ENCODE results near the gene IGHMBP2.
A peak's percentile ranks its signal among the peaks of the same experiment; 100 is the strongest.
"Not testable (repeated sequence)": the region's sequence is repeated elsewhere in the genome, so short reads cannot be mapped to it uniquely, and the experiment has no call there.

IGHMBP2 gene

DNA sequence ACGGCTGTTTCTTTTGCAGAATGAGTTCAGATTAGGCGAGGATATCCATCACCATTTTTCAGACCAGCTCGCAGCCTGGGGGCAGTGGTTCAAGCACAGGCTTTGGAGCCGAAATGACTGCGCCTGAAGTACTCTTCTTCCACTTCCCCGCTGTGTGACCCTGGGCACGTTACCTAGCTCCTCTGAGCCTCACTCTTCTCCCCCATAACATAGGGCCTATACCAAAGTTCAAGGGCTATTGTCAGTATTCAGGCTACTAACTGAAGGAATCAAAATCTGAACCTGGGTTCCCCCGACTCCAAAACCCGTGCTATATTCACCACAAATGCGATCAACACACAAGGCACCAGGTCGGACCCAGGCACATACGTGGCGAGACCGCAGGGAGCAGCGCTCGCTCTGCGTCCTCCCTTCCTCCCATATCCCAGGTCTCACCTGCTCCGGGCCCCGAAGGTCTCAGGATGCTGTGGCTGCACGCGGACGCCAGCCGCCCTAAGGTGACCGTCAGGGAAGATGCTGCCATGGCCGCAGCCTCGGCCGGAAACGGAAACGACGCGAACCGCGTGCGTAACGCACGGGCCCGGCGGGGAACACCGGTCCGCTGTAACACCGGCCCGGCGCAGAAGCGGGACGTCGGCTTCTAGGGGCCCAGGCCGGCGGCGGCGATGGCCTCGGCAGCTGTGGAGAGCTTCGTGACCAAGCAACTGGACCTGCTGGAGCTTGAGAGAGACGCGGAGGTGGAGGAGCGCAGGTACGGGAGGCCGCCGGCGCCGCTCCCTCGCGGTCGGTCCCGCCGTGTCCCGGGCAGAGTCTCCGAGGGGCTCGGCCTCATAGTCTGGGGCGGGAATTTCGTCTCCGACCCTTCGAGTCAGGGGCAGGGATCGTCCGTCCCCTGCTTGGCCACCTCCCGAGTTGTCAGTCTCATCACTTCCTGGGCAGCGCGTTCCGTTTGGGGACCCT is at the start of gene IGHMBP2, which contains the start of gene MRPL21:
IGHMBP2 (plus strand) TSS at position 604 of the 960 bp plus-strand sequence; CDS start at position 666, 62 bp downstream.
MRPL21 (minus strand) TSS at position 545 of the 960 bp plus-strand sequence; CDS start at position 523, 22 bp downstream.
- peak; percentile 80 for DNase-seq

DNA sequence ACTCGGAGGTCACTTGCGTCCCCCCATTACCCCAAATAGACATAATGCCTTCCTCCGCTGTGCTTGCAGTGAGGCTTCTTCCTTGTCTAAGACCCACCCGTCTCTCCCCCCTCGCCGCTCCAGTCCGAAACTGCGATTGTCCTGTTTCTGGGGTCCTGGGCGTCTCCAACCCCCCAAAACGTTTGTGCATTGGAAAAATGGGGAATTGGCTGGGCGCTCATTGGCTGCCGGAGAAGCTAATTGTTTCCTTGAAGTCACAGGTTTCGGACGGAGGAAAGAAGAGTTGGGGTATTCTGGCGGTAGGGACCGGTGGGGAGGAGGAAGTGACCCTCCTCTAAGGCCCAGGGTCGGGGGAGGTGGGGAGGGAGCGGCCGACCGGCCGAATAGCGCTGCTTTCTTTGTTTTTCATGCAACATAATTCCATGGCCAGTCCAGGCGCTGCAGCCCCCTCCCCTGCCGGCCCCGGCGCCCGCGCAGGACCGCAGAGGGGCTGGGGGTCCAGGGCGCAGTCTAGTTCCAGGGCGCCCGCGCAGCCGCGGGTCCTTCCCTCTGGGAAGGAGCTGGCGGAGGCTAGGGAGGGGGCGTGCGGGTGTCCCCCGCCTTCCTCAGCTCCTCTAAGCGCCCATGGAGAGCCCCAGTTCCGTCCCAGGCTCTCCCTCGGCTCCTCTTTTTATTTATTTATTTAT is 49.3 kb upstream of the IGHMBP2 start:
- no peak for DNase-seq

GRCh38 chr11:68855205-68855981 is 48.3 kb upstream of the IGHMBP2 start:
- DNase-seq: no peak

- not testable (repeated sequence) for DNase-seq
These were observed 47.2 kb upstream of the IGHMBP2 start for GRCh38 chr11:68856425-68857030.

GRCh38 chr11:68857037-68857586 is 46.6 kb upstream of the IGHMBP2 start:
- DNase-seq: no peak

DNA sequence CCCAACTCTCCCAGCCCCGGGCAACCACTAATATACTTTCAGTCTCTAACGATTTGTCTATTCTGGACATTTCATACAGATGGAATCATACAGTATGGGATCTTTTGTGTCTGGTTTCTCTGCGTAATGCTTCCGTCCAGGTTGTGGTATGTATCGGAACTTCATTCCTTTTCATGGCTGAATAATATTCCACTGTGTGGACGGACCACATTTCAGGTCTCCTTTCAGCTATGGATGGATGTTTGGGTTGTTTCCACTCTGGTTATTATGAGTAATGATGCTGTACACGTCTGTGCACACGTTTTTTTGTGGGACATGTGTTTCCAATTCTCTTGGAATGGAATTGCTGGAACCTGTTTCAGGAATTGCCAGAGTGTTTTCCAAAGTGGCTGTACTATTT is 44.6 kb upstream of the IGHMBP2 start:
- DNase-seq: no peak

DNA sequence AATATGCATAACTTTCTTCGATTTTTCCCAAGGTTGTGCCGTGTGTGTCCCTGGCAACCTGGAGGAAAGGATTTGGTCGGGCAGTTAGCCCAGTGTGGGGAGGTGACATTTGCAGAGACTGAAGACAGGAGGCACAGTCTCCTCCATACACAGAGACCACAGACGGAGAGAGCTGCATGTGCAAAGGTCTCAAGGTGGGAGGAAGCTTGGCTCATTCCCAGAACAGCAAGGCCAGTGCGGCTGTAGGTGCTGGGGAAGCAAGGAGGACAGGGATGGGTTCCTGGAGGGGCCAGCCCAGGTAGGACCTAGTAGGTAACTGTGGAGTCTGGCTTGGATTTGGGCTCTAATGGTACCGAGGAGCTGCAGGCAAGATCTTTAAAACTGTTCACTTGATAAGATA is 41.3 kb upstream of the IGHMBP2 start:
- no peak for DNase-seq

- DNase-seq: no peak
These were observed 40.0 kb upstream of the IGHMBP2 start for GRCh38 chr11:68863553-68864265.

DNA sequence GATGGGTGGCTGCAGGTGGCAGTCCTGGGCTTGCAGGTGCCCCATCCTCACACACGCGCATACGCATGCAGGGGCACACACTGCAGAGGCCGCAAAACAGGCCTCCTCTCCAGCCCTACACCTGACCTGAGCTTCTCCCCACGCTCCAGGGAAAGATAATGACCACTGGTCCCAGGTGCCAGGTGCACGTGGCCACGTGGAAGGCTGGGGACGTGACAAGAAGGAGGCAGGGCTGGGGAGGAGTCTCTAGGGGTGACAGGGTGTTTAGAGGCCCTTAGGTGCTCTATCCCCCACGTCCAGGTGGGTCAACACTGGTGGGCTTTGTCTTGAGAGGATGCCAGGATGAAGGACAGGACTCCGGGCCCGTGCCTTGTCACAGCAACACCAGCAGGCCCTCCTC is 38.5 kb upstream of the IGHMBP2 start:
- DNase-seq: no peak

GRCh38 chr11:68867066-68867465 is 36.6 kb upstream of the IGHMBP2 start:
- no peak for DNase-seq

DNA sequence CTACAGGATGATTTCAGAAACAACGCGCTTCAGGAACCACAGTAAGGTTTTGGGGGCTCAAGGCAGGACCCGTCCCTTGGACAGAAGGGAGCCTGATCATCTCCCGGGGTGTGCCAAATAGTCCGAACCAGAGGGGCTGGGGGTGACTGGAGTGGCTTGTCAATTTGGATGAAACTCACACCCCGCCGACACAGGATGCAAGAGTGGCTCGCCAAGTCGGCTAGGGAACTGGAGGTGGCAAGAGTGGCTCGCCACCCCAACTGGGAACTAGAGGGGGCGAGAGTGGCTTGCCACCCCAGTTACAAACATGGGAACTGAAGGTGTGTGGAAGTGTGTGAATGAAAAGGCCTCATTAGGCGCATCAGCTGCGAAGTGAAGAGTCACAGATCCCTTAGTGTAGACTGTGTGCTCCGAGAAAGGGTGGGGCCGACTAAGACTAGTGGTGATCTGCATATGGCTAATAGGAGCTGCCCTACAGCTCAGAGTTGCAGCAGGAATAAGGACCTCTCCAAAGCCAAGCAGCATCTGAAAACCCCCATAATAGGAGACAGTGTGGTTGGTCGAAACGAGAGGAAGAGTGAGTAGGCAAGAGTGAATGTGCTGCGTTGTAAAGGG is 35.4 kb upstream of the IGHMBP2 start:
- no peak for DNase-seq

- DNase-seq: no peak
These were observed 33.2 kb upstream of the IGHMBP2 start for GRCh38 chr11:68870470-68870869.

GRCh38 chr11:68872216-68873003 is 31.3 kb upstream of the IGHMBP2 start:
- DNase-seq: no peak

GRCh38 chr11:68878022-68878421 is 25.7 kb upstream of the IGHMBP2 start:
- DNase-seq: no peak

- no peak for DNase-seq
These were observed 22.8 kb upstream of the IGHMBP2 start for GRCh38 chr11:68880851-68881250.

- no peak for DNase-seq
These were observed 22.4 kb upstream of the IGHMBP2 start for GRCh38 chr11:68881320-68881719.

DNA sequence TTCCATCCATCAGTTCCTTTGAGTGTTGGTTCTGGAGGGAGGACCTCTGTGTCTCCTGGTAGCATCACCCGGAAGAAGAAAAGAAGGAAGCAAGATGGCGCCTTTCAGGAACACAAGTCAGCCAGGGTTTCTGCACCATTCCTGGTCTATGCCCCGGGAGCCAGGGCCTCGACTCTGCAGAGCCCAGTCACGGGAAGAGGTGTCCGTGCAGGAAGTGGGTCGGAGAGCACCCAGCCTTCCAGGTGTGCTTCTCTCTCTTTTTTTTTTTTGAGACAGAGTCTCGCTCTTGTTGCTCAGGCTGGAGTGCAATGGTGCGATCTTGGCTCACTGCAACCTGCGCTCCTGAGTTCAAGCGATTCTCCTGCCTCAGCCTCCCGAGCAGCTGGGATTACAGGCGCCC is 21.3 kb upstream of the IGHMBP2 start:
- DNase-seq: no peak

DNA sequence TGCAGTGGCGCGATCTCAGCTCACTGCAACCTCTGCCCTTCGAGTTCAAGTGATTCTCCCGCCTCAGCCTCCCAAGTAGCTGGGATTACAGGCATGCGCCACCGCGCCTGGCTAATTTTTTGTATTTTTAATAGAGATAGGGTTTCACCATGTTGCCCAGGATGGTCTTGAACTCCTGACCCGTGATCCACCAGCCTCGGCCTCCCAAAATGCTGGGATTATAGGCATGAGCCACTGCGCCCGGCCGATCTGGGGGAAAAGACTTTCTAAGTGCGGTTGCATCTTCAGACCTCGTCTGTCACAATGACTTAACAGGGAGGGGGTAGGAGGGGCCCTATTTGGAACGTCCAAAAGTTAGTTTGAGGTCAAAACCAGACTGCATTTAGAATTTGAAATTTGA is 18.9 kb upstream of the IGHMBP2 start:
- not testable (repeated sequence) for DNase-seq

DNA sequence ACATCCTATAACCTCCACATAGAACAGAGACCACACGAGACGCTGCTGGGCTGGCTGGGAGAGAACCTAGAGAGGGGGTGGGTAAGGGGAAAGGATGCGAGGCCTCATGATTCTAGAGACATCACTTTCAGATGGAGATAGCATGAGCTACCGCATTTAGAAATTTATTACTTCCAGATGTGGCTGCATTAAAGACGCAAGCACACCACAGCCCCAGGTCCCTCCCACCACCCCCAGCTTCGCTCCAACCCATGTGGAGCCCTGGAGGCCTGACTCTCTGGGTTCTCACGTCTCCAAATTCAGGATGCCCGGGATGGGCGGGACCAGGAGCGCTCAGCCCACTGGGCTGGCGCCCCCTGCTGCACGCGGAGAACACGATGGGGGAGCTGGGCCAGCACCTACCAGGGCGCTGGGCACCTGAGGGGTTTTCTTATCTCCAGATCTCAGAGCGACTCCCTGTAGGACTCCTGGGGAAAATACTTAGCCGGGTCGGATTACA is 13.7 kb upstream of the IGHMBP2 start:
- DNase-seq: no peak

Measured in COR-L47 (cell line).